WERI-Rb-1 (cell line): ENCODE data around the gene WAS.
A peak's percentile ranks its signal among the peaks of the same experiment; 100 is the strongest.
"Not testable (repeated sequence)": the region's sequence is repeated elsewhere in the genome, so short reads cannot be mapped to it uniquely, and the experiment has no call there.

Experiments used
- DNase-seq: peaks from one replicate; pipeline ENCODE4 v3.0.0-alpha.2; 2020
- H3K27ac ChIP-seq: fragments of 250-450 bp; sonication (Bioruptor Pico); 2 replicates; pipeline ENCODE4 v1.5.1; 2020; ENCODE audit warnings: mild to moderate bottlenecking, moderate library complexity
- H3K27me3 ChIP-seq: fragments of 250-450 bp; sonication (Bioruptor Pico); 2 replicates; pipeline ENCODE4 v1.5.1; 2021; ENCODE audit warnings: mild to moderate bottlenecking, low read depth, moderate library complexity; ENCODE audit not compliant: insufficient read depth, severe bottlenecking
- H3K36me3 ChIP-seq: fragments of 250-450 bp; sonication (Bioruptor Pico); 2 replicates; pipeline ENCODE4 v1.5.1; 2020; ENCODE audit warnings: mild to moderate bottlenecking, moderate library complexity
- H3K4me3 ChIP-seq: 2 replicates; pipeline ENCODE4 v1.5.1; 2011; ENCODE audit warnings: low read depth, mild to moderate bottlenecking, control low read depth, low read length
- H3K9me3 ChIP-seq: fragments of 250-450 bp; sonication (Bioruptor Pico); 2 replicates; pipeline ENCODE4 v1.5.1; 2021; ENCODE audit warnings: mild to moderate bottlenecking, moderate library complexity; ENCODE audit not compliant: severe bottlenecking
- TF ChIP-seq, protein P1 (sequence below): IDR thresholded peaks from 2 replicates; pipeline ENCODE4 v1.5.1; 2011; ENCODE audit warnings: low read depth, mild to moderate bottlenecking, control low read depth, inconsistent platforms, low read length

WAS gene

GRCh38 chrX:48683411-48683982 is at the start of gene WAS:
Gene WAS, plus strand, starts transcription at chrX:48683799. Its CDS starts 55 bp downstream, at chrX:48683854.
- Histone ChIP-seq H3K27me3 (peaks cover 11% of the 10 kb centered on the region), H3K4me3 (no peak within 1 kb of the TSS), H3K36me3 (no peaks in the 10 kb centered on the region), H3K9me3 (no peaks in the 10 kb centered on the region), H3K27ac (no peak within 1 kb of the TSS)
- TF ChIP-seq, protein P1, sequence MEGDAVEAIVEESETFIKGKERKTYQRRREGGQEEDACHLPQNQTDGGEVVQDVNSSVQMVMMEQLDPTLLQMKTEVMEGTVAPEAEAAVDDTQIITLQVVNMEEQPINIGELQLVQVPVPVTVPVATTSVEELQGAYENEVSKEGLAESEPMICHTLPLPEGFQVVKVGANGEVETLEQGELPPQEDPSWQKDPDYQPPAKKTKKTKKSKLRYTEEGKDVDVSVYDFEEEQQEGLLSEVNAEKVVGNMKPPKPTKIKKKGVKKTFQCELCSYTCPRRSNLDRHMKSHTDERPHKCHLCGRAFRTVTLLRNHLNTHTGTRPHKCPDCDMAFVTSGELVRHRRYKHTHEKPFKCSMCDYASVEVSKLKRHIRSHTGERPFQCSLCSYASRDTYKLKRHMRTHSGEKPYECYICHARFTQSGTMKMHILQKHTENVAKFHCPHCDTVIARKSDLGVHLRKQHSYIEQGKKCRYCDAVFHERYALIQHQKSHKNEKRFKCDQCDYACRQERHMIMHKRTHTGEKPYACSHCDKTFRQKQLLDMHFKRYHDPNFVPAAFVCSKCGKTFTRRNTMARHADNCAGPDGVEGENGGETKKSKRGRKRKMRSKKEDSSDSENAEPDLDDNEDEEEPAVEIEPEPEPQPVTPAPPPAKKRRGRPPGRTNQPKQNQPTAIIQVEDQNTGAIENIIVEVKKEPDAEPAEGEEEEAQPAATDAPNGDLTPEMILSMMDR = no peak
- DNase-seq = no peak

- Histone ChIP-seq H3K27me3 (peaks cover 5% of the 10 kb centered on the region), H3K27ac (no peak overlapping the region), H3K4me3 (no peak overlapping the region), H3K36me3 (no peaks in the 10 kb centered on the region), H3K9me3 (no peaks in the 10 kb centered on the region)
- TF ChIP-seq, protein P1 = no peak
- no peak for DNase-seq
Measured at GRCh38 chrX:48636301-48636700, 47.3 kb upstream of the WAS start.

- H3K9me3 ChIP-seq = no peaks in the 10 kb centered on the region
- H3K36me3 ChIP-seq = no peaks in the 10 kb centered on the region
- no peak for DNase-seq
- peaks cover 5% of the 10 kb centered on the region for H3K27me3 ChIP-seq
- H3K4me3 ChIP-seq = no peak overlapping the region
- TF ChIP-seq, protein P1 = no peak
- H3K27ac ChIP-seq = no peak overlapping the region
Measured at GRCh38 chrX:48636776-48637175, 46.8 kb upstream of the WAS start.

- peaks cover 8% of the 10 kb centered on the region for H3K27me3 ChIP-seq
- H3K4me3 ChIP-seq = no peak overlapping the region
- TF ChIP-seq, protein P1 = no peak
- no peaks in the 10 kb centered on the region for H3K36me3 ChIP-seq
- H3K27ac ChIP-seq = no peak overlapping the region
- no peaks in the 10 kb centered on the region for H3K9me3 ChIP-seq
- DNase-seq = no peak
Measured at GRCh38 chrX:48645669-48646068, 37.9 kb upstream of the WAS start.

- Histone ChIP-seq H3K27me3 (peaks cover 9% of the 10 kb centered on the region), H3K36me3 (no peaks in the 10 kb centered on the region), H3K9me3 (no peaks in the 10 kb centered on the region), H3K4me3 (no peak overlapping the region), H3K27ac (peak overlapping the region; percentile 75)
- TF ChIP-seq, protein P1 = no peak
- DNase-seq = peak; percentile 72
Measured at GRCh38 chrX:48648336-48648751, 35.3 kb upstream of the WAS start.

DNA sequence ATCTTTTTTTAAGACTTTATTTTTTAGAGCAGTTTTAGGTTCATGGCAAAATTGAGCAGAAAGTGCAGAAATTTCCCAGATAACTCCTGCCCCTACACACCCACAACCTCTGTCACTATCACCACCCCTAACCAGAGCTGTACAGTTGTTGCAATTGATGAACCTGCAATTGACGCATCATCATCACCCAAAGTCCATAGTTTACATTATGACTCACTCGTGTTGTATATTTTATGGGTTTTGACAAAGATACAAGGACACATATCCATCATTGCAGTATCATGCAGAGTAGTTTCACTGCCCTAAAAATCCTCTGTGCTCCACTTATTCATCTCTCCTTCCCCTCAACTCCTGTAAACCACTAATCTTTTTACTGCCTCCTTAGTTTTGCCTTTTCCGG is 34.5 kb upstream of the WAS start:
- H3K36me3 ChIP-seq = no peaks in the 10 kb centered on the region
- peaks cover 9% of the 10 kb centered on the region for H3K27me3 ChIP-seq
- H3K9me3 ChIP-seq = no peaks in the 10 kb centered on the region
- H3K27ac ChIP-seq = peak overlapping the region; percentile 75
- no peak overlapping the region for H3K4me3 ChIP-seq
- TF ChIP-seq, protein P1 = no peak
- DNase-seq = no peak

DNA sequence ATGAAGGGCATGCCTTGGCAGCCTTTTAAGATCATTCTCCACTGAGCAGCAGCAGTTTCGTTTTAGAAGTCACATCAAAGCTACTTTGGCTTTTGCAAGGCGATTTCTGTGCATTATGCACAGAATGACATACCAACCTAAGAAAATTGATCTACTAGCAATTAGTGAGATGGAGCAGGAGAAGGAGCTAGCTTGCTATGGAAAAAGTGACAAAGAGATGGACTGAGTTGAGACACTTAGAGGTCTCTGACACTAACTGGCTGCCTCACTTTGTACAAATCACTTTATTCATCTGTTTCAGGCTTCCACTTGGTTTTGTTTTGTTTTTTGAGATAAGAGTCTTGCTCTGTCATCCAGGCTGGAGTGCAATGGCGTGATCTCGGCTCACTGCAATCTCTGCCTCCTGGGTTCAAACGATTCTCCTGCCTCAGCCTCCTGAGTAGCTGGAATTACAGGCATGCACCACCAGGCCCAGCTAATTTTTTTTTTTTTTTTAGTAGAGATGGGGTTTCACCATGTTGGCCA is 31.5 kb upstream of the WAS start:
- H3K4me3 ChIP-seq, H3K9me3 ChIP-seq, H3K27ac ChIP-seq, H3K27me3 ChIP-seq, H3K36me3 ChIP-seq, DNase-seq: not testable (repeated sequence)

- DNase-seq, H3K27me3 ChIP-seq, H3K9me3 ChIP-seq, H3K27ac ChIP-seq, H3K4me3 ChIP-seq, H3K36me3 ChIP-seq: not testable (repeated sequence)
Measured at GRCh38 chrX:48654746-48655145, 28.9 kb upstream of the WAS start.

DNA sequence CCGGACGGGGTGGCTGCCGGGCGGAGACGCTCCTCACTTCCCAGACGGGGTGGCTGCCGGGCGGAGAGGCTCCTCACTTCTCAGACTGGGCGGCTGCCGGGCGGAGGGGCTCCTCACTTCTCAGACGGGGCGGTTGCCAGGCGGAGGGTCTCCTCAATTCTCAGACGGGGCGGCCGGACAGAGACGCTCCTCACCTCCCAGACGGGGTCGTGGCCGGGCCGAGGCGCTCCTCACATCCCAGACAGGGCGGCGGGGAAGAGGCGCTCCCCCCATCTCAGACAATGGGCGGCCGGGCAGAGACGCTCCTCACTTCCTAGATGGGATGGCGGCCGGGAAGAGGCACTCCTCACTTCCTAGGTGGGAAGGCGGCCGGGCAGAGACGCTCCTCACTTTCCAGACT is 23.9 kb upstream of the WAS start:
- H3K4me3 ChIP-seq, H3K27ac ChIP-seq, H3K27me3 ChIP-seq, DNase-seq, H3K36me3 ChIP-seq, H3K9me3 ChIP-seq: not testable (repeated sequence)
